ENCODE data around the gene EFNA5.

The EFNA5 gene

DNA sequence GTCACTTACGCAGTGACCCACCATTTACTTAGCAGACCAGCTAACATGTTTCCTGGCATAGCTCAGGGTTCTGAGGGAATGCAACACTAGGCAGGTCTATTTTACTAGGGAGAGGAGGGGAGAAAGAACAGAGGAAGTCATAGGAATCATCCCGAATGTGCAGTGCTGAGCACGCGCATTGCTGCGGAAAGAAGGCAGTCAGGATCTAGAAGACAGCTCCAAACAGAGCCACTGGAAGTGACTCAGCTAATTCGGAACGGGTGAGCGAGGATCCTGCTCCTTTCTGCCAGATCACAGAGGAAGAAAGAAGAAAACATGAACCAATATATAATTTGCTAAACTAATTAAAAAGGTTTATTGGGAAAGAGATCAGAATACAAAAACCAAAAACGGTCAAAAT, 339.8 kb downstream of the EFNA5 start:
- DNase-seq (ENCODE audit: low read depth, low spot score): no peak
- Histone ChIP-seq H3K27me3 (ENCODE audit: insufficient read depth, insufficient read length) (no peaks in the 10 kb centered on the region), H3K4me1 (ENCODE audit: insufficient read depth, insufficient read length) (no peaks in the 10 kb centered on the region), H3K36me3 (ENCODE audit: insufficient read depth, insufficient read length, low read length) (no peaks in the 10 kb centered on the region), H3K4me3 (ENCODE audit: insufficient read length, low read depth) (no peak overlapping the region), H3K9ac (ENCODE audit: insufficient read length, low read depth) (no peak overlapping the region), H3K9me3 (ENCODE audit: insufficient read depth, low read length) (no peaks in the 10 kb centered on the region)
- TF ChIP-seq ZNF274 (IDR thresholded peaks at IDR 0.05; ENCODE audit: low read depth, low read length): no peak
- no peak for TF ChIP-seq SUZ12 (IDR thresholded peaks at IDR 0.05; ENCODE audit: extremely low read depth, insufficient read depth, insufficient read length)

DNA sequence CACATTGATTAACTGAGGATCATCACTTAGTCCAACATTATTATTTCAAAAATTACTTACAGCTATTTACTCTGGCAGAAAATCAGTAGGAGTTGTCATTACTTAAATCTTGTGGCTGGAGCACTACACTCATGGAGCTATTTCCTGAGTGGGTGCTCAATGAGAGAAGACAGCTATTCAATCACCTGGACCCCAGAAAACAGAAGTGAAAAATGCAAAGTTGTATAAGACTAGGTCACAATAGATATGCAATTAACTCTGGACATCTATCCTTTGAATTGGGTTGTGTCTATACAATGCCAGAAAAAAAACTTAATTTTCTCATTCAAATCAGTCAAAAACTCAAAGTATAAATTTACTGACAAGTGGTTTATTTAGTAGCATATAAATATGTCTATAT, 340.9 kb downstream of the EFNA5 start:
- H3K27me3 ChIP-seq (ENCODE audit: insufficient read depth, insufficient read length): no peaks in the 10 kb centered on the region
- H3K9me3 ChIP-seq (ENCODE audit: insufficient read depth, low read length): no peaks in the 10 kb centered on the region
- no peak overlapping the region for H3K9ac ChIP-seq (ENCODE audit: insufficient read length, low read depth)
- H3K4me3 ChIP-seq (ENCODE audit: insufficient read length, low read depth): no peak overlapping the region
- no peak for DNase-seq (ENCODE audit: low read depth, low spot score)
- TF ChIP-seq ZNF274 (IDR thresholded peaks at IDR 0.05; ENCODE audit: low read depth, low read length) (no peak), SUZ12 (IDR thresholded peaks at IDR 0.05; ENCODE audit: extremely low read depth, insufficient read depth, insufficient read length) (no peak), YY1 (IDR thresholded peaks at IDR 0.05; ENCODE audit: insufficient read depth, insufficient read length) (no peak)
- H3K4me1 ChIP-seq (ENCODE audit: insufficient read depth, insufficient read length): no peaks in the 10 kb centered on the region
- H3K36me3 ChIP-seq (ENCODE audit: insufficient read depth, insufficient read length, low read length): no peaks in the 10 kb centered on the region

Data from NT2/D1 (cell line).